Measurements from ENCODE around the gene PWWP2B. TPM values are rescaled to one million over a fixed set of nuclear protein-coding genes. Genes with fewer than 3 reads are reported as not detected.
A peak's percentile ranks its signal among the peaks of the same experiment; 100 is the strongest.

Gene PWWP2B
- total RNA-seq, 1 donor from 2014 or later: 25.2 TPM

GRCh38 chr10:132368881-132369635, 27.9 kb upstream of the PWWP2B start:
- H3K27ac ChIP-seq: no peak overlapping the region
- no peak for ATAC-seq
- H3K27me3 ChIP-seq (ENCODE audit: low read depth): no peaks in the 10 kb centered on the region
- peaks cover 23% of the 10 kb centered on the region for H3K36me3 ChIP-seq
- TF ChIP-seq CTCF (IDR thresholded peaks at IDR 0.05): no peak
- no peaks in the 10 kb centered on the region for H3K4me1 ChIP-seq
- no peak overlapping the region for H3K4me3 ChIP-seq
- no peaks in the 10 kb centered on the region for H3K9me3 ChIP-seq
- intact Hi-C loops (cut with DNase I): no loop called here
- DNase-seq: peak; percentile 30

GRCh38 chr10:132369636-132370185, 27.3 kb upstream of the PWWP2B start:
- DNase-seq (peak; percentile 21), ATAC-seq (no peak)
- intact Hi-C loops (cut with DNase I): no loop called here
- TF ChIP-seq CTCF (IDR thresholded peaks at IDR 0.05): no peak
- peaks cover 23% of the 10 kb centered on the region for H3K36me3 ChIP-seq
- no peak overlapping the region for H3K27ac ChIP-seq
- no peaks in the 10 kb centered on the region for H3K9me3 ChIP-seq
- H3K27me3 ChIP-seq (ENCODE audit: low read depth): no peaks in the 10 kb centered on the region
- no peak overlapping the region for H3K4me3 ChIP-seq
- peaks cover 1% of the 10 kb centered on the region for H3K4me1 ChIP-seq

GRCh38 chr10:132370426-132371340, 26.3 kb upstream of the PWWP2B start:
- Histone ChIP-seq H3K9me3 (no peaks in the 10 kb centered on the region), H3K4me3 (no peak overlapping the region), H3K36me3 (peaks cover 17% of the 10 kb centered on the region), H3K4me1 (peaks cover 9% of the 10 kb centered on the region), H3K27ac (no peak overlapping the region), H3K27me3 (ENCODE audit: low read depth) (no peaks in the 10 kb centered on the region)
- intact Hi-C loops (cut with DNase I): no loop called here
- peak; percentile 30 for DNase-seq
- no peak for TF ChIP-seq CTCF (IDR thresholded peaks at IDR 0.05)
- ATAC-seq: no peak

- Histone ChIP-seq H3K27ac (no peak overlapping the region), H3K9me3 (no peaks in the 10 kb centered on the region), H3K27me3 (ENCODE audit: low read depth) (no peaks in the 10 kb centered on the region), H3K4me1 (peaks cover 18% of the 10 kb centered on the region), H3K4me3 (no peak overlapping the region), H3K36me3 (peaks cover 7% of the 10 kb centered on the region)
- intact Hi-C loops (cut with DNase I): no loop called here
- DNase-seq (peak; percentile 26), ATAC-seq (no peak)
- TF ChIP-seq CTCF (IDR thresholded peaks at IDR 0.05): no peak
Observed at GRCh38 chr10:132371641-132372081, 25.3 kb upstream of the PWWP2B start.

GRCh38 chr10:132372516-132373095, 24.4 kb upstream of the PWWP2B start:
- Histone ChIP-seq H3K36me3 (no peaks in the 10 kb centered on the region), H3K27ac (no peak overlapping the region), H3K27me3 (ENCODE audit: low read depth) (no peaks in the 10 kb centered on the region), H3K4me3 (no peak overlapping the region), H3K4me1 (peaks cover 21% of the 10 kb centered on the region), H3K9me3 (no peaks in the 10 kb centered on the region)
- intact Hi-C loops (cut with DNase I): no loop called here
- no peak for TF ChIP-seq CTCF (IDR thresholded peaks at IDR 0.05)
- DNase-seq: peak; percentile 35
- no peak for ATAC-seq
